Measurements from ENCODE around the gene MOV10.
A peak's percentile ranks its signal among the peaks of the same experiment; 100 is the strongest.

The MOV10 gene

GRCh38 chr1:112743174-112744008 lies 68.9 kb downstream of the MOV10 start:
- no peak for DNase-seq

GRCh38 chr1:112744009-112744578 lies 69.6 kb downstream of the MOV10 start:
- peak; percentile 61 for DNase-seq

- no peak for DNase-seq
Observed at GRCh38 chr1:112748396-112748795, 73.9 kb downstream of the MOV10 start.
